Colonic mucosa (tissue), 4 donors: ENCODE data around the gene SGPL1. TPM values are rescaled to one million over a fixed set of nuclear protein-coding genes. Genes with fewer than 3 reads are reported as not detected.
A peak's percentile ranks its signal among the peaks of the same experiment; 100 is the strongest.

Source experiments
- DNase-seq: peaks from one replicate; pipeline ENCODE4 v3.0.0-alpha.2; 2020
- H3K27ac ChIP-seq: fragments of 200-600 bp; one replicate; pipeline ENCODE4 v1.8.0; 2021
- H3K27me3 ChIP-seq: fragments of 200-600 bp; one replicate; pipeline ENCODE4 v1.8.0; 2021
- H3K36me3 ChIP-seq: fragments of 200-600 bp; one replicate; pipeline ENCODE4 v1.8.0; 2021
- H3K4me1 ChIP-seq: fragments of 200-600 bp; one replicate; pipeline ENCODE4 v1.8.0; 2021; ENCODE audit warnings: mild to moderate bottlenecking
- H3K4me3 ChIP-seq: fragments of 200-600 bp; one replicate; pipeline ENCODE4 v1.8.0; 2021
- H3K9ac ChIP-seq, 2 donors: one replicate each; pipeline ENCODE4 v1.7.0; 2013; ENCODE audit warnings: control low read depth in 2 of 2, low read depth in 2 of 2, low read length in 2 of 2
- H3K9me3 ChIP-seq: fragments of 200-600 bp; one replicate; pipeline ENCODE4 v1.8.0; 2021
- CTCF ChIP-seq: fragments of 200-600 bp; IDR thresholded peaks from one replicate; pipeline ENCODE4 v1.8.0; 2022; ENCODE audit warnings: antibody characterized with exemption, mild to moderate bottlenecking
- intact Hi-C: fragments of 100-400 bp; cut with DNase I; formaldehyde crosslinking; loops from one replicate; pipeline ENCODE4 v1.14.1; 2022
- total RNA-seq, 2 donors: library from RNA; stranded (reverse); fragmentation: NEBNext Ultra II Directional in 1 of 2; extraction: Animal tissue kit (Norgen Biotek cat#: 25700) in 1 of 2; gene quantifications; one replicate each; pipeline ENCODE4 v1.2.1, GENCODE V29; 2021
- donor health status: healthy.
- donor health status: DM: no; HTN: no; CAD: no.
- donor health status: DM: no; HTN: no; CAD: no.

SGPL1 gene
- total RNA-seq, 2 donors from 2014 or later, result 59.8 to 67.6 TPM

- no peaks in the 10 kb centered on the region for H3K4me1 ChIP-seq
- no peak overlapping the region for H3K4me3 ChIP-seq
- no peak for TF ChIP-seq CTCF
- no peak overlapping the region for H3K9ac ChIP-seq
- no peak for DNase-seq
- H3K36me3 ChIP-seq, result no peaks in the 10 kb centered on the region
- no peak overlapping the region for H3K27ac ChIP-seq
- H3K9me3 ChIP-seq, result no peaks in the 10 kb centered on the region
- H3K27me3 ChIP-seq, result no peaks in the 10 kb centered on the region
- intact Hi-C loops, result no loop called here
Measured at GRCh38 chr10:70771311-70772194, 44.2 kb upstream of the SGPL1 start.

GRCh38 chr10:70772627-70773026 lies 43.1 kb upstream of the SGPL1 start:
- TF ChIP-seq CTCF, result no peak
- Histone ChIP-seq H3K36me3 (no peaks in the 10 kb centered on the region), H3K9me3 (no peaks in the 10 kb centered on the region), H3K4me3 (no peak overlapping the region), H3K27ac (no peak overlapping the region), H3K4me1 (no peaks in the 10 kb centered on the region), H3K27me3 (no peaks in the 10 kb centered on the region), H3K9ac (no peak overlapping the region)
- intact Hi-C loops, result no loop called here
- no peak for DNase-seq

DNA sequence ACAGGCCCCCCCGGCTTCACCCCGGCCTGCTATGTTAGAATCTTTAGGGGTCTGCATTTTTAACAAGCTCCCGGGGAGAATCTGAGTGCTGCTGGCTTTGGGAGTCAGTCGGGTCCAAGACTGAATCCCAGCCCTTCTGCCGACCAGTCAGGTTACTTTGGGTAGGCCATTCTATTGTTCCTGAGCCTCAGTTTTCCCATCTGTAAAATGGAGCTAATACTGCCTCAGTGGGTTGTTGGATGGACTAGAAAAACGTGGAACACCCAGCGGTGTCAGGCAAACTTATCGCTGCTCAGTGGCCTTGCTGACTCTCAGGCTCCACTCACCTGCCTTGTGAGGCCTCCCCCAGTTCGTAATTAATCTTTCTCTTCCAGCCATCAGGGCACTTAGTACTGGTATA lies 42.3 kb upstream of the SGPL1 start:
- H3K4me1 ChIP-seq, result no peaks in the 10 kb centered on the region
- TF ChIP-seq CTCF, result no peak
- no peaks in the 10 kb centered on the region for H3K36me3 ChIP-seq
- no peaks in the 10 kb centered on the region for H3K27me3 ChIP-seq
- intact Hi-C loops, result no loop called here
- no peaks in the 10 kb centered on the region for H3K9me3 ChIP-seq
- H3K4me3 ChIP-seq, result no peak overlapping the region
- DNase-seq, result no peak
- H3K27ac ChIP-seq, result no peak overlapping the region
- H3K9ac ChIP-seq, result no peak overlapping the region

- no peaks in the 10 kb centered on the region for H3K36me3 ChIP-seq
- no peak for TF ChIP-seq CTCF
- no peak overlapping the region for H3K4me3 ChIP-seq
- no peak overlapping the region for H3K9ac ChIP-seq
- no peaks in the 10 kb centered on the region for H3K27me3 ChIP-seq
- H3K4me1 ChIP-seq, result no peaks in the 10 kb centered on the region
- DNase-seq, result no peak
- no peak overlapping the region for H3K27ac ChIP-seq
- intact Hi-C loops, result no loop called here
- H3K9me3 ChIP-seq, result no peaks in the 10 kb centered on the region
Measured at GRCh38 chr10:70773965-70774809, 41.6 kb upstream of the SGPL1 start.

- no peak overlapping the region for H3K9ac ChIP-seq
- H3K27me3 ChIP-seq, result no peaks in the 10 kb centered on the region
- H3K4me1 ChIP-seq, result no peaks in the 10 kb centered on the region
- peak; percentile 37 for DNase-seq
- no peaks in the 10 kb centered on the region for H3K36me3 ChIP-seq
- H3K27ac ChIP-seq, result no peak overlapping the region
- TF ChIP-seq CTCF, result no peak
- intact Hi-C loops, result no loop called here
- H3K4me3 ChIP-seq, result no peak overlapping the region
- no peaks in the 10 kb centered on the region for H3K9me3 ChIP-seq
Measured at GRCh38 chr10:70774810-70775678, 40.7 kb upstream of the SGPL1 start.
